Lung microvascular endothelial cell (primary cell): ENCODE data around the gene ZFAND5. TPM values are rescaled to one million over a fixed set of nuclear protein-coding genes. Genes with fewer than 3 reads are reported as not detected.

Experiments used
- DNase-seq, 2 donors: peaks; one replicate each; pipeline versions ENCODE4 v3.0.0 to v3.0.0-alpha.2; 2010; ENCODE audit warnings: low read depth in 2 of 2
- total RNA-seq: library from RNA; depleted of rRNA; stranded (reverse); fragments of >200 nt; gene quantifications from 2 replicates; pipeline ENCODE4 v1.2.1, GENCODE V29; 2014

ZFAND5 gene
- total RNA-seq, result 53.2 and 72.6 TPM in 2 replicates

GRCh38 chr9:72364679-72365524, at the start of gene ZFAND5:
ZFAND5 (minus strand) TSS chr9:72365208; CDS start chr9:72360778, 4,430 bp downstream.
- DNase-seq, result peak; percentile 98 to 99

- DNase-seq, result no peak
These were observed 47.6 kb upstream of the ZFAND5 start for GRCh38 chr9:72412483-72413040.

GRCh38 chr9:72410214-72410613, 45.2 kb upstream of the ZFAND5 start:
- no peak for DNase-seq

GRCh38 chr9:72407114-72407513, 42.1 kb upstream of the ZFAND5 start:
- no peak for DNase-seq

GRCh38 chr9:72402744-72403143, 37.7 kb upstream of the ZFAND5 start:
- no peak for DNase-seq

GRCh38 chr9:72401396-72401795, 36.4 kb upstream of the ZFAND5 start:
- DNase-seq, result no peak

GRCh38 chr9:72400866-72401265, 35.9 kb upstream of the ZFAND5 start:
- DNase-seq, result no peak

GRCh38 chr9:72399391-72399790, 34.4 kb upstream of the ZFAND5 start:
- no peak for DNase-seq

- DNase-seq, result peak in 1 of 2 donors; percentile 58
These were observed 31.5 kb upstream of the ZFAND5 start for GRCh38 chr9:72396247-72397091.

- no peak for DNase-seq
These were observed 29.1 kb upstream of the ZFAND5 start for GRCh38 chr9:72394066-72394465.

- no peak for DNase-seq
These were observed 25.9 kb upstream of the ZFAND5 start for GRCh38 chr9:72390907-72391306.

- DNase-seq, result no peak
These were observed 21.2 kb upstream of the ZFAND5 start for GRCh38 chr9:72386186-72386585.

- DNase-seq, result no peak
These were observed 19.9 kb upstream of the ZFAND5 start for GRCh38 chr9:72384710-72385485.

- peak in 1 of 2 donors; percentile 10 for DNase-seq
These were observed 19.1 kb upstream of the ZFAND5 start for GRCh38 chr9:72383978-72384709.

GRCh38 chr9:72382405-72382804, 17.4 kb upstream of the ZFAND5 start:
- DNase-seq, result no peak

GRCh38 chr9:72377041-72377440, 12.0 kb upstream of the ZFAND5 start:
- no peak for DNase-seq

GRCh38 chr9:72371151-72371550, 6.1 kb upstream of the ZFAND5 start:
- no peak for DNase-seq

GRCh38 chr9:72365525-72366256, 683 bp upstream of the ZFAND5 start:
- DNase-seq, result peak; percentile 90 to 91

GRCh38 chr9:72363908-72364678, 915 bp downstream of the ZFAND5 start:
- peak; percentile 73 to 87 for DNase-seq
